Suprapubic skin (tissue), 3 donors: ENCODE results near the gene ZGLP1.

Experiments
- CTCF ChIP-seq, 2 donors: fragments of 200-600 bp in 1 of 2; fragments of 450-650 bp in 1 of 2; sonication (generic) in 1 of 2; IDR thresholded peaks; one replicate each; pipeline ENCODE4 v1.5.1; 2016 to 2019; ENCODE audit warnings: antibody characterized with exemption in 2 of 2, mild to moderate bottlenecking in 1 of 2, moderate library complexity in 1 of 2
- POLR2AphosphoS5 ChIP-seq, 3 donors: sonication (generic); formaldehyde crosslinking; IDR thresholded peaks; one replicate each; pipeline ENCODE4 v1.6.1; 2017; ENCODE audit warnings: antibody characterized with exemption in 3 of 3

DNA sequence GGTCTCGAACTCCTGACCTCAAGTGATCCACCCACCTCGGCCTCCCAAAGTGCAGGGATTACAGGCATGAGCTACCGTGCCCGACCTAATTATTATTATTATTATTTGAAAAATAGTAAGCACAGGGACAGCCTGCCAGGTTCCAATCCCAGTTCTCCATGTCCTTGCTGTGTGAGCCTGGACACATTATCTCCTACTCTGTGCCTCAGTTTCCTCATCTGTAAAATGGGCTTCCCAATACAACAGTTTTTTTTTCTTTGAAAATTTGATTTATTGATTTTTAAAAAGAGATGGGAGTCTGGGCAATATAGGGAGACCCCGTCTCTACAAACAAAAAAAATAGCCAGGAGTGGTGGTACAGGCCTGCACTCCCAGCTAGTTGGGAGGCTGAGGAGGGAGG, 3.3 kb downstream of the ZGLP1 start:
- TF ChIP-seq CTCF (IDR thresholded peaks at IDR 0.05) = no peak
- no peak for TF ChIP-seq POLR2AphosphoS5 (IDR thresholded peaks at IDR 0.05)
